ENCODE data around the gene CKMT2.

Gene CKMT2

DNA sequence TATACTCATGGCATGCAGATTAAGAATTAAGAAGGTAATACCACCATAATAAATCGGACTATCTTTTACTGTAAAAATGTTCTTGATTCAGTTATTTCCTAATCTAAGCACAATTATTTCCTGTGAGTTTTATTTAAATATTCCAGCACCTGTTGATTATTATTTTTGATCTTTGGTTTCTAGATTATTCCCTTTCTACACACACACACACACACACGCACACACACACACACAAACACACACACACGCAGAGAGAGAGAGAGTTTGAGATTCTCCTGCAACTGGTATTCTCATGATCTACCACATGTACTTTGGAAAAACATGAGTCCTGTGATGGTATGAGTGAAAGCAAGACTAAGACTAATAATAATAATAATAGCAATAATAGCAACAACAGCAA is 17.0 kb upstream of the CKMT2 start:
- DNase-seq (ENCODE audit: low read depth in 2 of 2) = no peak

DNA sequence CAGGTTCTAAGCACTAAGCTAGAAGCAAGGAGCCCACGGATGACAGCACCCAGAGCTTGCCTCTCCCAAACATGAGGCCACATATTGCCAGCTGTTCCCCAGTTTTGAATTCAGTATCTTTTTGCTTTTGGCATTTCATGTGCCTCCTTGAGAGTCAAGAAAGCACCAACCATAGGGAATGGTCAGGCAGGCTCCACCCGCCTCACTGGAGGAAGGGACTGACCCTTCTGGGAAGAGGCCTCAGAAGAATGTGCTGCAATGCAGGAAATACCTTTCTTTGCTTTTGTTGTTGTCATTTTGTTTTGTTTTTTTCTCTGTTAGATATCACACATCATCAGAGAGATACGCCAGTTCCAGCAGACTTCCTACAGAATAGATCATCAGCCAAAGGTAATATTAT is 13.7 kb upstream of the CKMT2 start:
- DNase-seq (ENCODE audit: low read depth in 2 of 2) = no peak

DNA sequence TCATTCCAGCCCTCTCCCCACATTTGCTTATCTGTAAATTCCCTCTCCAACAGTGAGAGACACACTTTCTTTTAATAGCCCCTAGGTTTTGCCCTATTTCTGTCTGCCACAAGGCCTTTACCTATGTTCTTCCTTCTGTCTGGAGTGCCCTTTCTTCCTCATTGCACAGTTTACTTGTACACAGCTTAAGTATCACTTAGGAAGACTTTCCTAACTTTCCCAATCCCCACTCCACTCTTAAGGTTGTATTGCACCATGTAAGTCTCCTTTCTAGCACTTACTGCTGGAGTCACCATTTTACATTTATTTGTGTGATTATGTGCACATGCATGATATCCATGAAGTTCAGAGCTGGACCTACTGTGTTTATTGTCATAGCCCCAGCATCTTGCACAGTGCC is 10.8 kb upstream of the CKMT2 start:
- no peak for DNase-seq (ENCODE audit: low read depth in 2 of 2)

DNA sequence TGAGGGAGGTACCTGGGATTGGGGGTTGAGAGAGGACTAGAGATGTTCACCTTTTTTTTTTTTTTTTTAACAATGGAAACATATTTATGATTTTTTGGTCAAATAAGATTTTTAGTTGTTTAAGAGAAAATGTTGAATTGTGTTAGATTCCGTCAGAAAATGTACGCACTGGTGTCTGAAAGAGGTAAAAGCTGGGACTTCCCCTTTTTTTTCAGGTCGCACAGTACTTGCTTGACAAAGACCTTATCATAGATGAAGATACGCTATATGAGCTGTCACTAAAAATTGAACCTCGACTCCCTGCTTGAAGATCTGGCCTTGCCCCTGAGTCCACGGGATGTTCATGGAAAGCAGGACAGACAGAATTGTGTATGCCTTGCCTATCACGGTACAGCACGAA is 7.7 kb upstream of the CKMT2 start:
- no peak for DNase-seq (ENCODE audit: low read depth in 2 of 2)

DNA sequence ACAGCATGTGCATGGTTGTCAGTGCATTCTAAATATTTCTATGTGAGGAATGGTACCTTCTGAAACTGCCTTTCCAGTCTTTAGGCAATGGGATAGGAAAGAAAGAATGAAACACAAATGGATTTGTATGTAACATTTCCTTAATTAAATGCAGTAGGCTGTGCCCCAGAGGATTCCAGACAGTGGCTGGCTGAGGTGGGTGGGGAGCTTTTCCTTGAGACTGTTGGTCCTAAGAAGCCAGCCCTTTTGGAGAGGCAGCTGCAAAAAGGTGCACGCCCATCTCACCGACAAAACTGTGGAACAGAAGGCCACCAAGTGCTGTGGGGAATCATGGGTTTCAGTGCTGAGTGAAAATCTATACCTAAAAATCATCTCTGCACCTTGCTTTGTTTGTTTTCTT is 6.8 kb upstream of the CKMT2 start:
- DNase-seq (ENCODE audit: low read depth in 2 of 2) = no peak

DNA sequence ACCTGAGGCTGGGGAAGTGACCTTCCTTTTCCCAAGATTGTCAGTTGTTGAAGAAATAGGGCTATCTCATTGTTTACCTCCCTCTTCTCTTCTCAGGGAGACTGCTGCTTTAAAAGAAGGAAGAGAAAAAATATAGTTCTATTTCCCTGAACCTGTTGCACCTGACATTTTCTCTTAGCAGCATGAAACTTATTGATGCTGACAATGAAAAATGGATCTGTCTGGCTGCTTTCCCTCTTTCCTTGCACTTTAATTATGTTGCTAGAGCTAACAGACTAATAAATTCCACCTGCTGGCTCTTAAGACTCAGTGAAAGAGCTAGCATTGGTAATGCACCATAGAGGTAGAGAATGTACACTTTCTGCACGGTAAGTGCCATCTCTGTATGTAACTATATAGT is 6.2 kb upstream of the CKMT2 start:
- no peak for DNase-seq (ENCODE audit: low read depth in 2 of 2)

DNA sequence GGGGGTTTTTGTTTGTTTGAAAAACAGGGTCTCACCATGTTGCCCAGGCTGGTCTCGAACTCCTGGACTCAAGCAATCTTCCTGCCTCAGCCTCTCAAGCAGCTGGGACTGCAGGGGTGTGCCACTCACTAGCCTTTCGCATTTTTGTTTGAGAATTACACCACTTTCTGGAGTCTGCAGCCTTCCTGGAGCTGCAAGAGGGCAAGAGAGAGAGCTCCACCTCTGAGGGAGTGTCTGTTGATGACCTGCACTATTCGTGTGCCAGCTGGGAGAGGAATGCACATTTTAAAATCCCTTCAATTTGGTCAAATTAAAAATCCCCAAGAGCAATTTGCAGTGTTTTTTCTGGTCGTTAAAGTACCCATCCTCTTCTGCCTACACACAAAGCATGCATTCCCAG is 5.0 kb upstream of the CKMT2 start:
- no peak for DNase-seq (ENCODE audit: low read depth in 2 of 2)

DNA sequence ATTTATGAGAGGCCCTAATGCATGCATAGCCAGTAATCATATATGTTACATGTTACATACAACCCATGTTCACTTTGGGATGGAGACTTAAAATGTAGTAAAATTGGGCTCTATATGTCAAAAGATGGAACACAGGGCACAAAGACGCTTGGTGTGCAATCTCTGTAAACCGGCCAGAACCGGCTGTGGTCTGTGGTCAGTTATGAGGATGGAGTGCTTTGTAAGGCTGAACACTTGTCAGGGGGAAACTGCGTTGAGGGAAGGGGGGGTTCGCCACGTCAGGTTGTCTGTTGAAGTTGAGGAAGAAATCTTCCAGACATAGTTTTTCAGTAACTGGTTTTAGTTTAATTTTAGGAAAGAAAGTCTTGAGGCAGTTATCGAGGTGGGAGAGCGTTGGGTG is 2.7 kb upstream of the CKMT2 start:
- no peak for DNase-seq (ENCODE audit: low read depth in 2 of 2)

DNA sequence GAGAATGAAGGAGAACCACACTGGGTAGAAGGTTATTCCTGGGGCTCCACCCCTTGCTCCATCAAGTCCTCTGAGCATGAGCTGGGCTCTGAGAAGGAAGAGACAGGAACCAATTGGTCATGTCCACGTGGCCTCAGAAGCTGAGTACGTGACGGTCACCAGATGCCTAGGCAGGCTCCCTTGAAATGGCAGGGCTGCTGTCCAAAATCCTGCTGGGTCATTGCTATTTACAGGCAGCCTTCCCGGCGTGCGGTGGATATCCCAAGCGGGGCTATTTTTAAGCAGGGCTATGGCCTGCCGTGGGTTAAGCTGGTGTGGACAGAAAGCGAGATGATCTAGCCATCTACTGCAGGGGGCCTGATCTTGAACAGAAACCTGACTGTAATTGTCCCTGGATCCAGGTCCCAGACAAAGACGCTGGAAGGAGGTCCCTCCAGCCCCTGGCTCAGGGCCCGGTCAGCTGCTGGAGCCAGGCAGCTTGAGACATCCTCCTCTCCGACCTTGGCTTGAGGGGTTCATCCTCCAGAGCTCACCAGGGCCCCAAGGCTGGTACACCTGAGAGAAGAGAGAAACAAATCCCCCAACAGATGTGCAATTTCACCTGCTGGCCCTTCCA is 550 bp upstream of the CKMT2 start:
- DNase-seq (ENCODE audit: low read depth in 2 of 2) = no peak

DNA sequence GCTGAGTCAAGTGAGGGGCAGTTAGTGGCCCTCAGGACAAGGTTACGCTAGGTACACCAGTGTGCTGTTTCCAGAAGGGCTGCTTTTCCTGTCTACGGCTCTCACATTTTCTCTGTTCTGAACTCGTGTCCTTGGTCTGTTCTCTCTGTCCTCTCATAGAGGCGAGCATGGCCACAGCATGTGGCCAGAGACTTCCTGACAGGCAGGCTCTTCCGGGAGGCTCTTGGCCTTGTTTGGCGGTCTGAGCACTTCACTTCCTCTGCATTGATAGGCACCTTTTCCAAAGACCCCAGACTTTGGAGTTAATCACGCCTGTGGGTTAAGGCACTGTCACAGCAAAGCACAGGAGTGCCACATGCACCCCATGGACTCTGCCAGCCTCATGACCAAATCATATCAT is 1.2 kb downstream of the CKMT2 start:
- no peak for DNase-seq (ENCODE audit: low read depth in 2 of 2)

DNA sequence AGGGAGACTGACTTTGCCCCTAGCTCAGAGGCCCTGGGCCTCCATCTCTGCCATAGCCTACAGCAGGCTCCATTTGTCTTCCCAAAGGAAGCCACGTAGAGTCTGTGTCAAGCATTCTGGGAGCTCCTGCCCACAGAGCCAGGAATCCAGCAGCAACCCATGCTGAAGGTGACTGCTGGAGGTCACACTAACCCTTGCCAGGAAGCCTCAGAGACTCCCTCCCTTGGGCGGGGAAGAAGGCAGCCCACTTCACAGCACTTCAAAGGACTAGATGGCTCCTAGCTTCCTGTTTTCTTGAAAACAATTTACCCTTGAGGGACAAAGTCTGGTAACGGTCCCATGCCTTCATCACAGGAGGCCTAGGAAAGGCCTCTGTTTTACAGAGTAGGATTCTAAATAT is 1.7 kb downstream of the CKMT2 start:
- DNase-seq (ENCODE audit: low read depth in 2 of 2) = no peak

DNA sequence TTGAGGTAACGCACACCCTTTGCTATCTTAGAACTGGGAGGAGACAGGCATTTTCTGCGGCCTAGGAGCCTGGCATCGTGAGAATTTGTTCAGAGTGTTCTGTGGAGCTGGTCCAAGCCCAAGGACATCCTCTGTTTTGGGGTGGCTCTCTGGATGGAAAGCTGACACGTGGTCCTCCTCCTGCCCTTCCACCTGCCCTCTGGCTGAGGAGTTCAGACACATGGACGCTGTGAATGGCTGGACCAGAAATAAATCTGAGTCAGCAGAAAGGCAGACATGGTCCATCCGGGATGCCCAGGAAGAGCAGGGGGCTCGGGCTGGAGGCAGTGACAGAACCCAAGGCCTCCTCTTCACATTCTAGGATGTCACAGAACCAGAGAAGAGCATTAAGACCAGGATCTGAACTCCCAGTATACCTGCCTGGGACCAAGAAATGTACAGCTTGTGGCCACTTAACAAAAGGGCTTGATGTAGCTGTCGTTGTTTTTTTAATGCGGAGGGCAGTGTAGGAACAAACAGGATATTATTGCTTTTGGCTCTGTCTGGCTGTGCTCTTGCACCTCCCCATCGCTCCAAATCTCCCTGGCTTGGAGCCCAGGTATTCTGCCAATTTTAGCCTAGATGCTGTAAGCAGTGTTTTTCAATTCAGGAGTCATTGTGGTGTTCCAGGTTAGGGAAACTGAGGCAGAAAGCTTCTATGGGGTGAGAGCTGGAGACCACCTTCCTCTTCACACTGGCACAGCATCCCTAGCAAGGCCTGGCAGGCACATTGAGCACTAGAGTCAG is 2.4 kb downstream of the CKMT2 start:
- DNase-seq (ENCODE audit: low read depth in 2 of 2) = no peak

DNA sequence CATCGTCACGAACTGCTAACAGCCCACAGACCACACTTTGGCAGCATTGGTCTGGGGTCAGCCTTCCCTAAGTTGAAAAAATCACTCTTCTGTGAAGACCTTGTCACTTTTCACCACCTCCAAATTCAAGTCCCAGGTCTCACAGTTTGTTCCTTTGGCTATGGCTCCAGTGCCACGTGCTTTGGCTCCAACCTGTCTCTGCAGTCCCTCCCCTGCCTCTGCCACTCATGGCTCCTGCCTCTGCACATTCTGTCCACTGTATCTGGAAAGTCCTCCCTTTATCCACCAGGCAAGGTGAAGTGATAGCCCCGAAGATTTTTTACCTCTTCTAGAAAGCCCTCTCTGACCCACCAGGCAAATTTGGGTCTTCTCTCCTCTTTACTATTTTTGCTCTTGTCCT is 5.3 kb downstream of the CKMT2 start:
- no peak for DNase-seq (ENCODE audit: low read depth in 2 of 2)

DNA sequence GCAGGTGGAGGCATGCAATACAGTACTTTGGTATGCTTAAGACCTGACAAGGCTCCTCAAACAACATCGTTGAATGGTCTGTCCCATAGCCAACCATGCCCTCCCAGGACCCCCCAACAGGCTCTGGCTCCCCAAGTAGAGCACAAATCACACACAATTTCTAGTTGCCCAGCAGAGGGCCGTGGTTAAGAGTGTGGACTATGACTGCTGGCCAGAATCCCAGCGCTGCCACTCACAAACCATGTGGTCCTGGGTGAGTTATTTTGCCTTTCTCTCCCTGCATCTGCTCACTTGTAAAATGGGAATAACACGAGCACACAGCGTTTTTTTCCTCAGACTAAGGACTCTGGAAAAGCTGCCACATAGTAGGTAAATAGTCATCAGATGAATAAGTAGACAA is 6.5 kb downstream of the CKMT2 start:
- no peak for DNase-seq (ENCODE audit: low read depth in 2 of 2)

DNA sequence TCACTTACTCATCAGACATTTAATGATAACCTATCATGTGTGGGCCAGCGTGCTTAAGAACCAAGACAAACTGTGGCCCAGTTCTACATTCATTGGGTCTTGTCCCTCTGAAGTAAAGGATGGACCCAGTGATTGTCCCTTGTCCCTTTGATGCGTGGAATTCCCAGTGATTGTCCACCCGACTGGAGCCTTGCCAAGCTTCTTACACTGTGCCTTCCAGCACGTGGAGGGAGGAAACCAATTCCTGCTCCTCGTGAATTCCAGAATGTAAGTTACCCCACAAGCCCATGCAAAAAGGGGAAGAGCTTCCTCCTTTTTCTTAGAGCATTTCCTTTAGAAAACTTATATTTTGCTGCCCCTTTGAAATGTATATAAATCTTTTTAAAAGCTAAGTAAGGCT is 7.9 kb downstream of the CKMT2 start:
- DNase-seq (ENCODE audit: low read depth in 2 of 2) = no peak

DNA sequence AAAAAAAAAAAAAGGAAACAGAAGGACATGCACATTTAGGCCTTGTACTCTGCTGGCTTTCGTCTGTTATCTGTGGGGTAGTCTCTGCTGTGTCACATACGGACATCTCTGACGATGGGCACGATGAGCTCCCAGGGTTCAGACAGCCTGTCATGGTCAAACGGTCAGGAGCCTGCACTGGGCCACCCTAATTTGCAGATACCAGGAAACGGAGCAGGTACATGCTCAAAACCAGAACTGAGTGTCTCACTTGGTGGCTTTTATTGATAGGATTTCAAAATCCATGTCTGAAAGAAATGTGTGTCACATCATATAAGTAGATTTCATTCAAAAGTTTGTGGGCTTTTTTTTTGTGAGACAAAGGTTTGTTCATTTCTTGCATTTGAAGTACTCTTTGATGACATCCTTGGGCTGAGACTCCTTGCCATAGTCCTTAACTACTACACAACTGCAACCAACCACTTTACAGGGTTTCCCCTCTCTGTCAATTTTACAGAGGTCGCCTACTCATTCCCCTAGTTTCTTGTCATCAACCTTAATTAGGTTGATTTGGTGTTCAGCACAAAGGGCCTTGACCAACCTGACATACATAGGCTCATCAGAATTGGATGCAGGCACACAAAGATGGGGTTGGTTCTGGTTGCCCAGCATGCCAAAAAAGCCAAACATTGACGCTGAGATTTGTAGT is 9.0 kb downstream of the CKMT2 start:
- no peak for DNase-seq (ENCODE audit: low read depth in 2 of 2)

DNA sequence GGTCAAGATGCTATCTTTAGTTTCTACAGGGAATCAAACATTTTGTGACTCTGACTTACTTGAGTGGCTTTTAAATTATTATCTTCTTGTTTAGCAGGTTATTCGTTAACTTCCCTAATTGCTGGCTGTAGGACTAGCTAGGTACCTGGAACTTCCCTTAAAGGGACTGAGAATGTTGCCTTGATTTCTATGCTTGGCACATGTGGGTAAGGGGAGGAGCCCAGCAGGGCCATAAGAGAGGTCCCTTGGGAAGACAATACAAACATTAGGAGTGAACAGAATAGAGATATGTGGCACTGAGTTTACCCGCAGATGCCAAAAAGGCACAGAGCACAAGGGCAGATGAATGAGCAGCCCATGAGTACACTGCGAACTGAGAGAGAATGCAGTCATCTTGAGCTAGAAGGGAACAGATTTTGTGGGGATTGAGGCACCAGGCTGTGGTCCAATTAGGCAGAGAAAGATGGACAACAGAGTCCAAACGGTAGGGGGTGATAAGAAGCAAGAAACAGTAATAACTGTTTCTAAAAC is 9.8 kb downstream of the CKMT2 start:
- DNase-seq (ENCODE audit: low read depth in 2 of 2) = no peak

DNA sequence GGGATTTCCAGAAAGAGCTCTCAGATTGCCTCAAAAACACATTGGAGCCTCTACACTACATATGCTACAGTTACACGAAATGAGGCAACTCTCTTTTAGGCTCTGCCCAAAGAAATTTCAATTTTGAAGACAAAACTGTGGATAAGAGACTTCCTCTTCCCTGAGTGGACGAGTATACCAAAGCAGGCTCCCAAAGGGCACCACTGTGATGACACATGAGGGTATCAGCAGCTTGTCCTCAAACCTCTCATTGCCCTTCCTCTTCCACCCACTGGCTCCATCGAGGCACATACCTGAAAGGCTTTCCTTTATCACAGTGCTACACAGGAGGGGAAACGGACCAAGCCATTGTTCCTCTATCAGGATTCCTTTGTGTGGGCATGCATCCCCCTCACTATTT is 11.3 kb downstream of the CKMT2 start:
- DNase-seq (ENCODE audit: low read depth in 2 of 2) = no peak

DNA sequence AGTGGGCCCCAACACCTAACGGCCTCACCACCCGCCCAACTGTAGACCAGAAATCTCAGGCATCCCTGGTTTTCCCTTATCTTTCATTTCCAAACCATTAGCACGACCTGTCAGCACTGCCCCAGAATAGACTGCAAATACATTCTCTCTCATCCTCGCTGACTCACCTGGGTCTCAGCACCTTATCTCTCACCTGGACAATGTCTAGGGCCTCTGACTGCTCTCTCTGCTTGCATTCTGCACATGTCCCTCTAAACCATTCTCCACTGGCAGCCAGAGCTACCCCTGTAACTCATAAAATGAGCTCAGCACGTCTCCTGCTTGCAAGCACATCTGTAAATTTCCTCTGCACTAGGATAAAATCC is 12.7 kb downstream of the CKMT2 start:
- DNase-seq (ENCODE audit: low read depth in 2 of 2) = no peak

DNA sequence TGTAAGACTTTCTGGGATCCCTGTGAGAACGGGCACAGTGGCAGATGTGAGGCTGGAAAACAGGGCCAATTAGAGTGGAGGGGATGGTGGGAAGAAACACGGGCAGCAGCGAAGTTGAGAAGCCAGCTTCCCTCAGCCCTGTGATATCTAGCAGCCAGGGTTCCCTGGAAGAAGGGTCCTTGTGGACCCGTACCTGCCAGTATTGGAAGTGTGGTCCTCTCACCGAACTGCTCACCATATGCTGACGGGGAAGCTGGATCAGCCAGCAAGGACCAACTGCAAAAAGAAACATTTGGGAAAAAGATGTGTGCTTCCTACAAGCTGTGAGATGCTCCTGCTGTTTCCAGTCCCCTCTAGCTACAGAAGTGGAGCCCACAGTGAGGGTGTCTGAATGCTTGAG is 13.6 kb downstream of the CKMT2 start:
- no peak for DNase-seq (ENCODE audit: low read depth in 2 of 2)

DNA sequence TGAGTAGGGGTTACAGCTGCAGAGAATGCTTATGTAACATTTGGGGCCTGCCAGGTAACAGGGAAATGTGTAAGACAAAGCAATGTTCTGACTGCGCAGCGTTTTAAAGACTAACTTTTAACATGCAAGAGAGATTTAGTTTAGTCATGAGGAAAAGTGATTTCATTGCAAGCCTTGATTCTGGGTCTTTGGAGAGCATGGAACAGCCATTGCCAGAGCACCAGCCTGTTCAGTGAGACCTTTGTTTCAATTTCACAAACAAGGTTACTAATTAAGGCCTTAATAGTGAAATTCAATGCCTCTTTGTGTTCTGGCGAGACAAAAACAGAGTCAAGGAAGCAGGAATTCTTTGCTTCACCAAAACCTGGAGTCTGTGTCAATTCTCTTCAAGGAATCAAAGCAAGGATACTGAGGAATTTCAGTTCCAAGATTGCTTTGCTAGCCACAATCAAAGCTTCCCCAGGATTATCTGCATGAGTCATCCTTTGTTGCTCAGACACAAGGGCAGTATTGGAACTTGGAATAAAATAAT is 14.4 kb downstream of the CKMT2 start:
- no peak for DNase-seq (ENCODE audit: low read depth in 2 of 2)

DNA sequence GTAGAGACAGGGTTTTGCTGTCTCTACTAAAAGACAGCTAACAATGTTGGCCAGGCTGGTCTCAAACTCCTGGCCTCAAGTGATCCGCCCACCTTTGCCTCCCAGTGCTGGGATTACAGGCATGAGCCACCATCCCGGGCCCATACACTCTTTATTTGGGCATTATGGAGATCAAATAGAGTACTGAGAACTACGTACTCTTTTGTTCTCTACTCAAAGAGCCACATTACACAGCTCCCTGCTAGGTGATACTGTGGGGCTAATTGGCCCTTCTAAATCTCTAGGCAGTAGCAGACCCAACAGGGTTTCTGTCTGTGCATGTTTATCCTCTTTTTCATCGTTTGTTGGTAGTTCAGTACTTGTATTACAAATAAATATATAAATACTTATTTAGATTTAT is 16.1 kb downstream of the CKMT2 start:
- DNase-seq (ENCODE audit: low read depth in 2 of 2) = no peak

DNA sequence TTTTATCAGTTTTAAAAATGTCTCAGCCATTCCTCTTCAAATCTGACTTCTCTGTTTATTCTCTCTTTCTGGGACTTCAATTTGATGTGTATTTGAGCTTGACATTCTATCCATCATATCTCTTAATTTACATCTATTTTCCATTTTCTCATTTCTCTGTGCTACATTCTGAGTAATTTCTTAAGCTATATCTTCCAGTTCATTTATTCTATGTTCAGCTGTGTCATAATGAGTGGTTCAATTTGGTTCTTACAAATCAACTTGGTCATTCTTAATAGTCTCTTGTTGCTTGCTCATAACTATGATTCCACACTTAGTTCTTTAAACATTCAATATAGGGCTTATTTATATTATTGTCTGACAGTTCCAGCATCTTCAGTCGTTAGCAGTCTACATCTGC is 16.9 kb downstream of the CKMT2 start:
- DNase-seq (ENCODE audit: low read depth in 2 of 2) = no peak

Data from stimulated activated CD8-positive, alpha-beta memory T cell treated with anti-CD3 and anti-CD28 coated beads, Interleukin-7, amount 100 ng/mL, for 1 hour (primary cell).